Measurements from ENCODE around the gene YPEL4.
"Not testable (repeated sequence)": the region's sequence is repeated elsewhere in the genome, so short reads cannot be mapped to it uniquely, and the experiment has no call there.

YPEL4 gene, protein sequence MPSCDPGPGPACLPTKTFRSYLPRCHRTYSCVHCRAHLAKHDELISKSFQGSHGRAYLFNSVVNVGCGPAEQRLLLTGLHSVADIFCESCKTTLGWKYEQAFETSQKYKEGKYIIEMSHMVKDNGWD

DNA sequence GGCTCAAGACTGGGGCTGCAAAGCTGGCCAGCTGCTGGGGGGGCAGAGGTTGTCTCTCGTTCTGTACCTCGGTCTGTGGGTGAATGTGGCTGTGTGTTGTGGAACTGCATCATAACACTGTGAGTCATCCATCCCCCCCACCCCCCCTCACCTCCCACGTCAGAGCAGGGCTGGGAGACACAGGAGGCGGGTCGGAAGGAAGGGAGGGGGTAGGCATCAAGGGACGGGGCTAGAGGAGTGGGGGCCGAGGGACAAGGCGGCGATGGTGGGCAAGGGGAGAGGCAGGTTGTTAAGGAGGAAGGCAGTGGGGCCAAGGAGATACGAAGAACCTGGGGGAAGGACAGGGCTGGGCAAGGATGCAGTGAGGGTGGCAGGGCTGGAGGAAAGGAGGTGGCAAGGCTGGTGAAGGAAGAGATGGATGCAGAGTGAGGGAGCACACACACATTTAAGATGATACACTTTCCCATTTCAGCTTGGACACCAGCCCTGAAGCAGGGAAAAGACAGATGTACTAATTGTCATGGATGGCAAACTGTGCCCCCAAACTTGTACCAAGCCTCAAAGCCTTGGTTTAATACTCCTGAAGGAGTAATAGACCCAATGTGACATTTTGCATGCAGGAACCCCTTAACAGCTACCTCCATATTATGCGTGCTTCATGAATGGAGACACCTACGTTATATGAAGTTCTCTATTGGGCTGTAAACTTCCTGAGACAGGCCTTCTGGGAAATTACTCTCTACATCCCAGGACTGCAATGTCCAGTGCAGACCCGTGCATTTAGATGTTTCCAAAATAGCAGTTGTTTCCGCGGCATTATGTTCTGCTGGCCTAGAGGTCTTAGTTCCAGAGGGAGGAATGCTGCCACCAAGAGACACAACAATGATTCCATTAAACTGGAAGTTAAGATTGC, at the start of gene YPEL4:
Gene YPEL4, minus strand, starts transcription at position 87 of the 913 bp plus-strand sequence. CDS start 2,805 bp downstream, outside the sequence.
- peak; percentile 23 to 43 for DNase-seq (ENCODE audit: low read depth in 2 of 2)

DNA sequence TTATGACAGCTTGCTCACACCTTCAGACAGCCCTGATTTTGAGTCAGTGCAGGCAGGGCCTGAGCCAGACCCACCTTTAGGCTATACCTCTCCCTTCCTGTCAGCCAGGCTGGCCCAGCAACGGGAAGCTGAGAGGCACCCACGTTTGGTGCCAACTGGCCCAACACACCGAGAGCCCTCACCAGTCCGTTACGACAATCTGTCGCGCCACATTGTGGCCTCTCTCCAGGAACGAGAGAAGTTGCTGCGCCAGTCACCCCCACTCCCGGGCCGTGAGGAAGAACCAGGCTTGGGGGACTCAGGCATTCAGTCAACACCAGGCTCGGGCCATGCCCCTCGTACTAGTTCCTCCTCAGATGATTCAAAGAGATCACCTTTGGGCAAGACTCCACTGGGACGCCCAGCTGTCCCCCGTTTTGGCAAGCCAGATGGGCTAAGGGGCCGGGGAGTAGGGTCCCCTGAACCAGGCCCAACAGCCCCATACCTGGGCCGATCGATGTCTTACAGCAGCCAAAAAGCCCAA, 49.2 kb upstream of the YPEL4 start:
- DNase-seq (ENCODE audit: low read depth in 2 of 2) = no peak

DNA sequence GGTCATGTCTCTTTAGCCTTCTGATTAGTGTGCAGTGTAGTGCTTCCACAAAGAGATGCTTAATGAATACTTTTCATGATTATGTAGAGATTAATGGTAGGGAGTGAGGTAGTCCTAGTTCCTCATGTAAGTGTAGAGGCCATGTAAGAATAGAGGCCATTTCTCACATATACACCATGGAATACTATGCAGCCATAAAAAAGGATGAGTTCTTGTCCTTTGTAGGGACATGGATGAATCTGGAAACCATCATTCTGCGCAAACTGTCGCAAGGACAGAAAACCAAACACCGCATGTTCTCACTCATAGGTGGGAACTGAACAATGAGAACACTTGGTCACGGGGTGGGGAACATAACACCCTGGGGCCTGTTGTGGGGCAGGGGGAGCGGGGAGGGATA, 40.8 kb upstream of the YPEL4 start:
- DNase-seq (ENCODE audit: low read depth in 2 of 2) = not testable (repeated sequence)

DNA sequence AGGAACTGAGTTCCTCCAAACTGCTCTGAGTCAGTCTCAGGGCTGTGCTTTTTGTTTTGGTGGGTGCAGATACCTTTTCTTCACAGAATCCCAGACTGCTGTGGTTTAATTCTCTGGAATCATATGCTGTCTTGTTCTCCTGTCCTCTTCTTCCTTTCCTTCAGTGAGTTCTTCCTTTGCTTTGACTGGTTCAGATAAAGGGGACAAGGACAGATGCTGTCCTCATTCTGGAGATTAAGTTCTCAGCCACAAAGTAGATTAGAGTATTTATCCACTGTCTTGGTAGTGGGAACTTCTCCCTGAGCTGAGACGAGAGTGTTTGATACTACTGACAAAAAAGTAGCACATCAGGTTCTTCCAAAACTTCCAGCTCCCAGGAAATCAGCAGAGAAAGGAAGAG, 31.5 kb upstream of the YPEL4 start:
- DNase-seq (ENCODE audit: low read depth in 2 of 2) = no peak

DNA sequence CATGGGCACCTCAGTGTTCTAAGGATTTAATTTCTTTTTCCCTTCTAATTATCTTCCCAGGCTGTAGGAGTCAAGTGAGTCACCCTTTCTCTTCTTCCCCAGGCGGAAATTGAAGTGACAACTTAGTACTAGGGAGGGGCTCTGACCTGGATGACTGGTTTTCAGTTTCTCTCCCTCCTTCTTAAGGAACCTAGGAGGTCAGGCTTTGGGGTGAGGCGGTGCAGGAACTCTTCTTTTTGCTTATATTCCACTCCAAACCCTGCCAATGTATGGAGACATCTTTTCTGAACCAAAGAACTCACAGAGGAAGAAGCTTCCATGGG, 30.8 kb upstream of the YPEL4 start:
- DNase-seq (ENCODE audit: low read depth in 2 of 2) = no peak

DNA sequence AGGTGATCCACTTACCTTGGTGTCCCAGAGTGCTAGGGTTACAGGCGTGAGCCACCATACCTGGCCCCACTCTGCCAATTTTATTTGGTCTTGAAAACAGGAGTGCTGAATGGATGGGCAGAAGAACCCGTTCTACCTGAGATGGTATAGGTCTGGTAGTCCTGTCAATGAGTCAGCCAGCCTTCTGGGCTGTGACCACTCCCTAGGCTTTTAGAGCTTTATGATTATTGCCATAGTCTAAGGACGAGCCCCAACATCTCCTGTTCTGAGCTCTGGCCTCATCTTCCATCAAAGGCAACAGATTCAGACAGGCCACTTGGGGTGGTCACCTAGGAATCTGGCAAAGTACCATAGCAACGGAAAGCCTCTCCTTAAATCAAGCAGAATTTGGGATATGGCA, 29.7 kb upstream of the YPEL4 start:
- DNase-seq (ENCODE audit: low read depth in 2 of 2) = no peak

DNA sequence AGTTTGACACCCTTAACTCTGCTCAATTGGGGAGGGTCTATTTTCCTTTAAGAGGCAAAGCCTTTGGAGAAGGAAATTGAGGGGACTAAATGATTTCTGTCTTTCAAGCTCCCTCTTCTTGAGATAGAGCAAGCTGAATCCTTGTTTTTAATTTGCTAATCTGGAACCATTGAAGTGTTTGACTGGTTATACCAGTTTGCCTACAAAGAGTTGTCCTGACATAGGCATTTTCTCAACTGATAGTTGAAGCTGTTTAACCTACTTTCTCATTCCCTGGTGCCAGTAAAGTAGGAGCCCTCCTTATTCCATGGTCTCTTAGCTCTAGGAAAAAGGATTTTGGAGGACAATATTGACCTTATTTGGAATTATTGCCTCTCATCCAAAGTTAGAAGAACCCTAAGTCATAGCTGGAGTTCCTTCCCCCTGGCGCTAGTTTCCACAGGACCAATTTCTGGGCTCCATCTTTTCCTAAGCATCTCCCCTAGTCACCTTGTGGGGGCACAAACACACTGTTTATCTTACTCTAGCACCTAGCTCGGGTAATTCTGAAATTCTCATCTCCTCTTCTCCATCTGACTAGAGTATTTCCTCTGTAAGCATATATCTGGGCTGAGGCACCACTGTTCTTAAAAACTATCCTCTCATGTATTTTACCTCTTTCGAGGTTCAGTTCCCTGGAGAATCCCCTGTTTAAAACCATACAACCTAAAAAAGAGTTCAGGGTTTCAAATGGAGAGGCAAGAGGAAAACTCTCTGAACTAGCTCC, 25.6 kb upstream of the YPEL4 start:
- no peak for DNase-seq (ENCODE audit: low read depth in 2 of 2)

DNA sequence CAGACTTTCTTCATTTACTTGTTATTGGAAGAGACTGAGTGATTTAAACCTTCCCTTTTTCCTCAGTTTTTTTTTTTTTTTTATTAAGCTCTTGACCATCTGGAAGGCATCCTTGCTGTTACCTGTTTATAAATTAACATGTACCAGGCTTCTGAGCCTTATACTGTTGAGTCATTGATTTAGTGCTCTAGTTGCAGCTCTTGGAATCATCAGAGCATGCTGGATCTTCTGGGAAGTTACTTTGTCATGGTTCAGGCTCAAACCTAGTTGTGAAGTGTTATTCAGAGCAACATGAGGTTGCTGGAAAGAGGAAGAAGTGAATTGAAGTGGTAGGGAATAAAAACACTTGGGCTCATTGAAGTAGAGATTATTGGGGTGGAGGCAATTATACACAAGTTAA, 24.5 kb upstream of the YPEL4 start:
- DNase-seq (ENCODE audit: low read depth in 2 of 2) = no peak

DNA sequence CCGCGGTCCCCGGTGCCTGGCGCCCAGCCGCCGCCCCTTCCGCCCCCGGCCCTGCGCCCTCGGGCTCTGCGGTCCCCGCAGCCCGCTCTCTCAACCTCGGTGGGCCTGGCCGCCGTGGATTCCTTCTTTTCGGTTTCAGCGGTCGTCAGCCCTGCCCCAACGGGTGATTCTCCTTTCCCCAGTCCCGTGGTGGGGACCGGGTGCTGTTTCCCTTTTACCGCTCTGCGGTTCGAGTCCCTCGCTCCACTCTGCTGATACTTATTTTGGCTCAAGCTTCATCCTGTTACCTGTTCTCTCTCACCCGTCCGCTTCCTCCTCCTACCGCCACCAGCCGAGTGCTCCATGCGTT, 18.7 kb upstream of the YPEL4 start:
- peak in 1 of 2 donors; percentile 24 for DNase-seq (ENCODE audit: low read depth in 2 of 2)

DNA sequence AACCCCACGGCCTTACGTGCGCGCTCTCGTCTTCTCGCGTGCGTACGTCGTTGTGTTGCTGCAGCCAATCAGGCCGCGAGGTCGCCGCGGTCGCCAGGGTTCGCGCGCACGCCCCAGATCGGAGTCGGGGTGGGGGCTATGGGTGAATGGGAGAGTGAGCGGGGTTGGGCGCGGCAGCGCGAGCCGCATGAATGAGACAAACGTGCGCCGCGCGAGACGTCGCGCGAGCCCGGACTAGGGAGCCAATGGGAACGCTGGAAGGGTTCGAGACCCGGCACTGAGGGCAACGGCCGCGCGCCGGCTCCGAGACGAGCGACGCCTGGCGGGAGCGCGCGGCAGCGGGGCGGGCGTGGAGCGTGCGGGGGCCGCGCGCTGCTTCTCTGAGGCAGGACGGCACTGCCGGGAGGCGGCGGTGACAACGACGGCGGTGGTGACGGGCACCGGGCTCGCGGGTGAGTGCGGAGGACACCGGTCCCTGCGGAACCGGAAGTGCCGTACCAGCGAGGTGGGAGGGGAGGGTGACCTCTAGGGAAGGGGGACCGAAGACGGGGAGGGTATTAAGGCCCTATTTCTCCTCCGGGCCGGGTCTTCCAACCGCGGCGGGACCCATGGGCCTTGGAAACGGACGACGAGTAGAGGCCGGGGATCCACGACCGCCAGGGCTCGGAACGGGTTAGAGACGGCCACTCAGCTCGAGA, 18.2 kb upstream of the YPEL4 start, which contains the start of gene ZDHHC5:
Gene ZDHHC5, plus strand, starts transcription at position 379 of the 698 bp plus-strand sequence. CDS start 4,977 bp downstream, outside the sequence.
- DNase-seq (ENCODE audit: low read depth in 2 of 2) = peak; percentile 98 to 99

DNA sequence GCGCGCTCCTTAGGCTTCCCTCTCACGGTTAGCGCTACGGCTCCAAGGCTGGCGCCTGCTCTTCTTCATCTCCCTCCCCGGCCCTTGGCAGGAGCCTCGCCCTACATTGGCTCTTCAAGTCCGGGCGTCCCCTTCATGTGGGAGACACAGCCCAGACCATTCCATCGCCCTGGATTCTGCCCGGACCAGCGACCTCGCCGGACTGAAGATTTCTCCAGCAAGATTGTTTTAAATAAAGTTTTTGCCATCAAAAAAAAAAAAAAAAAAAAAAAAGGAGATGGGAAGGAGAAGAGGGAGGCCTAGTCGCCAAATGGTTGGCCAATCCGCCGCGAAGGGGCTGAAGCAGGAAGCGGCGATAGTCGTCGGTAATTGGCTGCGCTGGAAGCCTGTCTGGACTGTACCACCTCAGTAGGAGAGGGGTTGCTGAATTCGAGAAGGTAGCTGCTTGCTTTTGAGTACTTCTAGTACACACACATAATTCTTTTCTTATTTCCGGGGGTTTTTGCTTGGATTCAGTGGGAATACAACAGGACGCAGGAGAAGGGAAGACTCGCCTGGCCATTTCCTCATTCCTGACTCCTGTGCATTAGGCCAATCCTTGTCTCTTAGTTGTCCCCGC, 17.5 kb upstream of the YPEL4 start:
- peak; percentile 87 to 95 for DNase-seq (ENCODE audit: low read depth in 2 of 2)

DNA sequence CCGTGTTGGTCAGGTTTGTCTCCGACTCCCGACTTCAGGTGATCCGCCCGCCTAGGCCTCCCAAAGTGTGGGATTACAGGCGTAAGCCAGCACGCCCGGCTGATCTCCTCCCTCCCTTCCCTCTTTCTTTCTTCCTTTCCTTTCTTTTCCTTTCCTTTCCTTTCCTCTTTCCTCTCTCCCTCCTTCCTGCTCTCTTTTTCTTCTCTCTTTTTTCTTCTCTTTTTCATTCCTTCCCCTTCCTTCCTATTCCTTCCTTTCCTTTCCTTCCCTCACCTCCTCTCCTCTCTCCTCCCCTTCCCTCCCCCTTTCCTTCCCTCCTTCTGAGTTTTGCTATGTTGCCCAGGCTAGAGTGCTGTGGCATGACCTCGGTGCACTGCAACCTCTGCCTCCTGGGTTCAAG, 14.3 kb upstream of the YPEL4 start:
- no peak for DNase-seq (ENCODE audit: low read depth in 2 of 2)

DNA sequence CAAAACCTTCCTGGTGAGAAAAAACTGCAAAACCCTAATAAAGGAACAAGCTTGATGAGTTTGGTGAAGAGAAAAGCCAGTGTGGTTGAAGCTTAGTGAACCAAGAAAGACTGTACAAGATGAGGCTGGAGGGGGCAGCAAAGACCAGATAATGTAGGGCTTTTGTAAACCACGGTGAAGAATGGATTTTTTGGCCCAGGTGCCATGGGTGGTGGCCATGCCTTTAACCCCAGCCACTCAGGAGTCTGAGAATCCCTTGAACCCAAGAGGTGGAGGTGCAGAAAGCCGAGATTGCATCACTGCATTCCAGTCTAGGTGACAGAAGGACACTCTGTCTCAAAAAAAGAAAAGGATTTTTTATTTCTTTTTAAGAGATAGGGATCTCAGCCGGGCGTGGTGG, 13.2 kb upstream of the YPEL4 start:
- DNase-seq (ENCODE audit: low read depth in 2 of 2) = no peak

DNA sequence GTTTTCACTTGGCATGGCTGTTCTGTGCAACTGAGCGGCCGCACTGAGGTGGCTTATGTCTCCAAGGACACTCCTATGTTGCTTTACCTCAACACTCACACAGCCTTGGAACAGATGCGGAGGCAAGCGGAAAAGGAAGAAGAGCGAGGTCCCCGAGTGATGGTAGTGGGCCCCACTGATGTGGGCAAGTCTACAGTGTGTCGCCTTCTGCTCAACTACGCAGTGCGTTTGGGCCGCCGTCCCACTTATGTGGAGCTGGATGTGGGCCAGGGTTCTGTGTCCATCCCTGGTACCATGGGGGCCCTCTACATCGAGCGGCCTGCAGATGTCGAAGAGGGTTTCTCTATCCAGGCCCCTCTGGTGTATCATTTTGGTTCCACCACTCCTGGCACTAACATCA, 10.0 kb upstream of the YPEL4 start:
- no peak for DNase-seq (ENCODE audit: low read depth in 2 of 2)

DNA sequence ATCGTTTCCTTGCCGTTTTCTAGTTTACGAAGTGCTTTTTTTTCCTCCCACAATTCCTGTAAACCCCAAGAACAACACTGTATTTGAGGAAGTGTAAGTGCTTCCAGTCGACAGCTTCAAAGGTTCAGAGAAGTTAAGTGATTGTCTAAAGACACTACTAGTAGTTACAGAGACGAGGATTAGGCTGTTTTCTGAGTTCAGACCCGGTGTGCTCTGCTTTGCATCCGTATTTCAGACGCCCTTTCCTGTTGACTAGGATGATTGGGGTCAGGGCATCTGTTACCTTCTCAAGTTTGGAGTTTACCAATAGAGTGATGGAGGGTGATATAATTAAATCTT, 8.3 kb upstream of the YPEL4 start:
- no peak for DNase-seq (ENCODE audit: low read depth in 2 of 2)

DNA sequence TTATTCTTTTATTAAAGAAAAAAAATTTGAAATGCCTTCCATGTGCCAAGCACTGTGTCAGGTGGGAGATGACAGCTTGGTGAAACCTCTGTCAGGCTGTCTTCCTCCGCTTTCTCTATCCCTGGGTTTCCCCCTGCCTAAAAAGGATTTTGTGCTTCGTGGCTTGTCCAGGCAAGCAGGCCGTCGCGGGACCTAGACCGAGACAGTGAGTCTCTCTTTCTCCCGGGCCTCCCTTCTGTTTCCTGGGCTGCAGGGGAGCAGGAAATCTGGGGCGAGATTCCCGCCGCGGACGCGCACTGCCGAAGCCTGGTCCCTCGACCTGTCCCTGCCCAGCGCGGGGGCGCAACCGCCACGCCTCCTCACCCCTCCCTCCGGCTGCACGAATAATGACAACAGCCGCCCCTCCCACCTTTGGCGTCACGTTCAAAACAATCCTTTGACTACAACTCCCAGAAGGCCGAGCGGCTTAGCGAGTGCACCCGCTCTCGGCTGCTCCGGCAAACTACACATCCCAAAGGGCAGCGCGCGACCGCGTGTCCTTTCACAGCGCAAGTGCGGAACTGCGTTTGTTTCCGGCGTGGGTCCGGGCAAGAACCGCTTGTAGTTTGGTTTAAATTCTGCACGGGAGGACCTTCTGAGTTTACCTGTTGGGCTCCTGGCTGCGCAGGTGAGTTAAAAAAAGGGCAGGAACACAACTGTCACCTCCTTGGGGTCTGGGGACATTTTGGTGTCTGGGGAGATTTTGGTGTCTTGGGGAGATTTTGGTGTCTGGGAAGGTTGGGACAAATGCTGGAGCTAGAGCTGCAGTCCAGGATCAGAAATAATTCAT, 7.7 kb upstream of the YPEL4 start, which contains the start of gene CLP1:
Gene CLP1, plus strand, starts transcription at position 569 of the 829 bp plus-strand sequence. CDS start 1,715 bp downstream, outside the sequence.
- DNase-seq (ENCODE audit: low read depth in 2 of 2) = peak; percentile 96 to 99

DNA sequence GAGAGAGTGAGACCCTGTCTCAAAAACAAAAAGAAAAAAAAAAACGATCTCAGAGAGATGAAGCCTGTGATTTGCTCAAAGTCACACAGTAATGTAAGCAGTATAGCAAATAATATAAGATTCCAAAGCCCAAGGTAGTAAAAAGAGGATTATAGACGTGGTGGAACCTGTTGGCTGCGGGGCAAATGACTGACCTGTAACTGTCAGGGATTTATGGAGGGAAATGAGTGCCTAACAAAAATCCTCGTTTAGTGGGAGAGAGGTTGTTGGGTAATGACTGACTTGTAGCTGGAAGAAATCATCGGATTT, 7.1 kb upstream of the YPEL4 start:
- DNase-seq (ENCODE audit: low read depth in 2 of 2) = no peak

DNA sequence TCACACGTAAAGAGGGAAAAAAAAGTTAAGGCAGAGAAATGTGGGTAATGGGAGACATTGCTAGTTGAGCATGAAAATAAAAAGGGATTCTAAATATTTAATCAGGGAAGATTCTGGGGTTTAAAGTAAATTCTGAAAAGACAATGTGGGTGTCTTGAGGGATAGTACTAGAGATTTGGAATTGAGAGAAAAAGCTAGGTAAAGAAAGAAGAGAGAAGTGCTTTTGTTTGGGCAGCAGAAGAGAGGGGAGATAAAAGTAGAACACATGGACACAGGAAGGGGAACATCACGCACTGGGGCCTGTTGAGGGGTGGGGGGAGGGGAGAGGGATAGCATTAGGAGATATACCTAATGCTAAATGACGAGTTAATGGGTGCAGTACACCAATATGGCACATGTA, 3.5 kb upstream of the YPEL4 start:
- no peak for DNase-seq (ENCODE audit: low read depth in 2 of 2)

DNA sequence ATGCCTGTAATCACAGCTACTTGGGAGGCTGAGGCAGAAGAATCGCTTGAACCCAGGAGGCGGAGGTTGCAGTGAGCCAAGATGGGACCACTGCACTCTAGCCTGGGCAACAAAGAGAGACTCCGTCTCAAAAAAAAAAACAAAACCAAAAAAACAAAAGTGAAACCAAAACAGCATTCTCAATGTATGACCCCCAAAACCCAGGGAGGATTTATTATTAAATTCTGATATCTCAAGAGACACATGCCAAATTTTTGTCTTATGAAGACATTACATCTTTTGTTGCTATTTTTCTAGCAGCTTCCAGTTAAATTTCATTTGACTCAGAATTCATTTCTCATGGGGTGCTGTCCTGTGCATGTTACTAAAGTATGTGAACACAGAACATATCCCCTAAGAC, 3.0 kb upstream of the YPEL4 start:
- DNase-seq (ENCODE audit: low read depth in 2 of 2) = no peak

DNA sequence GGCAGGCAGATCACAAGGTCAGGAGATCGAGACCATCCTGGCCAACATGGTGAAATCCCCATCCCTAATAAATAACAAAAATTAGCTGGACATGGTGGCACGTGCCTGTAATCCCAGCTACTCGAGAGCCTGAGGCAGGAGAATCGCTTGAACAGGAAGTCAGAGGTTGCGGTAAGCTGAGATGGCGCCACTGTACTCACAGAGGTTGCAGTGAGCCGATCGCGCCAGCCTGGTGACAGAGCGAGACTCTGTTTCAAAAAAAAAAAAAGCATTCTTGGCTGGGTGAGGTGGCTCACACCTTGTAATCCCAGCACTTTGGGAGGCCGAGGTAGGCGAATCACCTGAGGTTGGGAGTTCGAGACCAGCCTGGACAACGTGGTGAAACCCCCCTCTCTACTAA, 2.5 kb upstream of the YPEL4 start:
- not testable (repeated sequence) for DNase-seq (ENCODE audit: low read depth in 2 of 2)

DNA sequence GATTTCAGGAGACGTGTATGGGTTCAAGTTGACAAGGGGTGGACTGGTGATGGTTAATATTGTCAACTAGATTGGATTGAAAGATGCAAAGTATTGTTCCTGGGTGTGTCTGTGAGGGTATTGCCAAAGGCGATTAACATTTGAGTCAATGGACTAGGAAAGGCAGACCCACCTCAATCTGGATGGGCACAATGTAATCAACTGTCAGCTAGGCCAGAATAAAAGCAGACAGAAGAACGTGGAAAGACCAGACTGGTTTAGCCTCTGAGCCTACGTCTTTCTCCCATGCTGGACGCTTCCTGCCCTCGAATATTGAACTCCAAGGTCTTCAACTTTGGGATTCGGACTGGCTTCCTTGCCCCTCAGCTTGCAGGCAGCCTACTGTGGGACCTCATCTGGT, 1.7 kb upstream of the YPEL4 start:
- no peak for DNase-seq (ENCODE audit: low read depth in 2 of 2)
